HG02763 (cell line): ENCODE data around the gene SHC2.

Experiments
- ATAC-seq: cut with Tn5 transposase; IDR thresholded peaks from one replicate; pipeline ENCODE4 v1.9.1; 2021; ENCODE audit warnings: mild to moderate bottlenecking, moderate library complexity; ENCODE audit not compliant: unreplicated experiment

SHC2 gene

DNA sequence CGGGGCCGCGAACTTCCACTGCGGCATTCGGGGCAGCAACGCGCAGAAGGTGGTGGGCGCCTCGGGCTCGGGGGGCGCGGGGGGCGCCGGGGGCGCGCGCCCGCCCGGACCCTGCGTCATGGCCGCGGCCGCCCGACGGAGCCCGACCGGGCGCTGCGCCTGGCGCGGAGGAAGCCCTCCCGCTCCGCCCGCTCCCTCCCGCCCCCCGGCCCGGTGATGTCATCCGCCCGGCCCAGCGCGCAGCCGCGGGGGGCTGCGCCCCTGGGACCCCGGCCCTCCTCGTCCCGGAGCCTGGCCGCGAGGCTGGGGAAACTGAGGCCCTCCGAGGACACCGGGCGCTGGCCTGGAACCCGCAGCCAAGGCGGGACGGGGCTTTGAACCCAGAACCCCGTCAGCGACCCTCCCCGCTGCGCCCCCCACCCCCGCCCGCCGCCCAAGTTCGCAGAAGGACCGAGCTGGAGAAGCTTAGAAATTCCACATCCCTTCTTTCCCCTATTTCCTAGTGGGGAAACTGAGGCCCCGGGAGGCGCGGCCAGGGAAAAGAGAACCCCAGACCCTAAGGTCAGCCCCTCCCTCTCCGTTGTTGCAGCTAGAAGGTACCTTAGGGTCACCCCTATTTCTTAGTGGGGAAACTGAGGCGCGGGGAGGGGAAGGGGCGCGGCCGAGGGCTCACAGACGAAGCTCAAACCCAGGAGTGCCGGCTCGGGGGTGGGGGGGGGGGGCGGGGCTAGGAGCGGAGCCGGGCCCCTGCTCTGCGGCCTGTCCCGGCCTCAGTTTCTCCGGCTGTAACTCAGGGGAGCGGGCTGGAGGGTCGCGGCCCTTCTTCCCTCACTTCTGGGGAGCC is at the start of gene SHC2:
Gene SHC2 (minus strand): TSS at position 157 of the 844 bp plus-strand sequence. CDS start 37 bp downstream, at position 120.
- ATAC-seq, result no peak

GRCh38 chr19:508204-509150 is 47.6 kb upstream of the SHC2 start:
- no peak for ATAC-seq

DNA sequence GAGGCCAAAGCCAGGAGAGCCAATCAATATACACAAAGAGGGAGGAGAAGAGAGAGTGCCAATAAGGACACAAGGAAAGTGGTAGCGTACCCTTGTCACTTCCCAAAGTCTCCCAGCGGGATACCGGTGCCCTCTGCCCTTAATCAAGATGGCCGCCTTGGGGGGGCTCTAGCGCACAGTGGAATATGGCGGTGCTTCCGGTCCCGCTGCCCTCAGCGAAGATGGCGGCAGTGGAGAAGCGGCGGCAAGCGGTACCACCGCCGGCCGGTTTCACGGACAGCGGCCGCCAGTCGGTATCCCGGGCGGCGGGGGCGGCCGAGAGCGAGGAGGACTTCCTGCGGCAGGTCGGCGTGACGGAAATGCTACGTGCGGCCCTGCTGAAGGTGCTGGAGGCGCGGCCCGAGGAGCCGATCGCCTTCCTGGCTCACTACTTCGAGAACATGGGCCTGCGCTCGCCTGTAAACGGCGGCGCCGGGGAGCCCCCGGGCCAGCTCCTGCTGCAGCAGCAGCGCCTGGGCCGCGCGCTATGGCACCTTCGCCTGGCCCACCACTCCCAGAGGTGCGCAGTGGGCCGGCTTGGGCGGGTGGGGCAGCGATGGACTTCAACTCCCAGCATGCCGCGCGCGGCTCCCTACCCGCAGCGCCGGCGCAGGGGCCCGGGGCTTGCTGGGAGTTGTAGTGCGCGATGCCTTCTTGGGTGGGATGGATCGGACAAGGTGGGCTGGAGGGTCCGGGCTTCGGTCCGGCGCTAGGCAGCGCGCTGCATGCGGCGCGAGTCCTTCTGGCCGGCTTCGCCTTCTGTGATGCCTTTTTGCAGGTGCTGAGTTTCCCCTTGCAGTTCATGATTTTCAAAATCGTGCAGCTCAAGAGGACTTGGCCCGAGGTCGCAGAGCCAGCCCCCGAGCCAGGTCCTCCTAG is 46.7 kb upstream of the SHC2 start, which contains the start of gene TPGS1:
Gene TPGS1 (plus strand): TSS at position 212 of the 918 bp plus-strand sequence. CDS start 10 bp downstream, at position 222.
- ATAC-seq, result peak; percentile 55

- peak; percentile 69 for ATAC-seq
These were observed 45.8 kb upstream of the SHC2 start for GRCh38 chr19:506404-507285.

GRCh38 chr19:504616-505015 is 43.8 kb upstream of the SHC2 start:
- ATAC-seq, result no peak

GRCh38 chr19:501646-502045 is 40.8 kb upstream of the SHC2 start:
- no peak for ATAC-seq

DNA sequence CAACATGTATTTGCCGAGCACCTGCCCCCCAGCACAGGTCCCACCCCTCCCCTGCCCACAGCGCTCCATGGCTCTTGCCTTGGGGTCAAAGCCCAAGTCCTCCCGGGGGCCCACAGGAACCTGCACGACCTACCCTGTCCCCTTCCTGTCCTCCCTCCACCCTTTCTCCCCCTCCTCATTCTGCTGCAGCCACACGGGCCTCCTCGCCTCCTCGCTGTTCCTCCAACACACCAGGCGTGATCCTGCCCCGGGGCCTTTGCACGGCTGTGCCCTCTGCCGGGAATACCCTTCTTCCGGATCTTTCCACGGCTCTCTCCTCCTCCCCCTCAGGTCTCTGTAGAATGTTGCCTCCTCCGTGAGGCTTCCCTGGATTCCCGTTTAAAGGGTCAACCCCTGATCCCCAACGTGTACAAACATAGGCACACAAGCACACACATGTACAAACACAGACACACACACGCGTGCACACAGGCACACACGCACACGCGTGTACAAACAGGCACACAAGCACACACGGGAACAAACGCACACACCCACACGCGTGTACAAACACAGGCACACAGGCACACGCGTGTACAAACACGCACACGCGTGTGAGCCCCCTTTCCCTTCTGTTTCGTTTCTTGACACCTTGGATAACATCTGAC is 38.3 kb upstream of the SHC2 start:
- ATAC-seq, result no peak

- ATAC-seq, result no peak
These were observed 37.7 kb upstream of the SHC2 start for GRCh38 chr19:498511-498891.

GRCh38 chr19:497869-498510 is 37.2 kb upstream of the SHC2 start:
- ATAC-seq, result no peak

GRCh38 chr19:497491-497868 is 36.6 kb upstream of the SHC2 start:
- ATAC-seq, result no peak

DNA sequence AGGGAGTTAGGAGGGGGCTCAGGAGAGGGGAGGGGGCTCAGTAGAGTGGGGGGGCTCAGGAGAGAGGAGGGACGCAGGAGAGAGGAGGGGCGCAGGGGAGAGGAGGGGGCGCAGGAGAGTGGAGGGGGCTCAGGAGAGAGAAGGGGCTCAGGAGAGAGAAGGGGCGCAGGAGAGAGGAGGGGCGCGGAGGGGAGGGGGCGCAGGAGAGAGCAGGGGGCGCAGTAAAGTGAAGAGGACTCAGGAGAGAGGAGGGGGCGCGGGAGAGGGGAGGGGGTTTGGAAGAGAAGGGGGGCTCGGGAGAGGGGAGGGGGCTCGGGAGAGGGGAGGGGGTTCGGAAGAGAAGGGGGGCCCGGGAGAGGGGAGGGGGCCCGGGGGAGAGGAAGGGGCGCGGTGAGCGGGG is 36.2 kb upstream of the SHC2 start:
- no peak for ATAC-seq

GRCh38 chr19:496112-496665 is 35.4 kb upstream of the SHC2 start, which contains the start of gene MADCAM1:
Gene MADCAM1 (plus strand): TSS chr19:496486. CDS start chr19:496500, 14 bp downstream.
- ATAC-seq, result no peak

DNA sequence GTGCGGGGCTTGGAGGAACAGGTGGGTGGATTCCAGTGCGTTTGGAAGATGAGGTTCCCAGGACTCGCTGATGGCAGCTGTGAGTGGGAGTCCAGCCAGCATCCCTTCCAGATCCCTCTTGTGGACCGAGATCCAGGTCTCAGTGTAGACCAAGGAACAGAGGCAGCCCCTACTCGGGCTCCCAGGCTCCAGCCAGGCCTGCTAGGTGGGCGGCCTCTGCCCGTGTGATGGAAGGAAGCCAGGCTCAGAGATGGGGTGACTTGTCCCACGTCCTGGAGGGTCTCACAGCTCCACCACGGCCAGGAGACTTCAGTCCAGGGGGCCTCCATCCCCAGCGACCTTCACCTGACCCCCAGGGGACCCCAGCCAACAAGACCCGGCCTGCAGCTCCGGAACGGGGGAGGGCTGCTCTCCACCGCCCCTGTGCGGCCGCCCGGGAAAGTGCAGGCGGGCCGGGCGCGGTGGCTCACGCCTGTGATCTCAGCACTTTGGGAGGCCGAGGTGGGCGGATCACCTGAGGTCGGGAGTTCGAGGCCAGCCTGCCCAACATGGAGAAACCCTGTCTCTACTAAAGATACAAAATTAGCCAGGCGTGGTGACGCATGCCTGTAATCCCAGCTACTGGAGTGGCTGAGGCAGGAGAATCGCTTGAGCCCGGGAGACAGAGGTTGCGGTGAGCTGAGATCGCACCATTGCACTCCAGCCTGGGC is 34.7 kb upstream of the SHC2 start:
- ATAC-seq, result no peak

GRCh38 chr19:495081-495401 is 34.2 kb upstream of the SHC2 start:
- ATAC-seq, result no peak

- ATAC-seq, result no peak
These were observed 33.6 kb upstream of the SHC2 start for GRCh38 chr19:494171-495080.

GRCh38 chr19:493391-494170 is 32.7 kb upstream of the SHC2 start:
- no peak for ATAC-seq
